ENCODE data around the gene REXO1.

REXO1 gene

DNA sequence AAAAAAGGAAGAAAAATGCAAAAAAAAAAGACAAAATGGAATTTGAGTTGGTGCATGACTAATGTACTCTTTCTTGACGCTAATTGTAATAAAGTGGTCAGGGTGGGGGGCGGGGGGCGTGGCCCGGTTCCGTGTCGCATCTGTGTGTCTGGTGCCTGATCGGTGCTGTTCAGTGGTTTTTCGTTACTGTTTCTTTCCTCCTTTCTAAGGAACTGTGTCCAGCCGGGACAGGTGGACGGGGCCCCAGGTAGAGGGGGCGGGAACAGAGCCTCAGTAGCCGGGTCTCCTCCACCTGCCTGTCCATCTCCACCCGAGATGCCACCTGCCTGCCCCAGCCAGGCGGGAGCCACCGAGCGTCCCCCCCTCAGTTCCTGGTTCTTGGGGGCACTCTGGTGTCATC, 68.7 kb downstream of the REXO1 start:
- H3K9ac ChIP-seq (ENCODE audit: low read length), result no peak overlapping the region
- no peak overlapping the region for H3K23ac ChIP-seq (ENCODE audit: low read length in 2 of 2)
- no peak overlapping the region for H3K14ac ChIP-seq (ENCODE audit: low read length in 2 of 2)
- H2AFZ ChIP-seq (ENCODE audit: low read depth, low read length), result no peak overlapping the region
- H4K8ac ChIP-seq (ENCODE audit: low read length), result no peak overlapping the region
- peaks cover 79 to 84% of the 10 kb centered on the region in 2 experiments for H3K27me3 ChIP-seq (ENCODE audit: control insufficient read depth in 1 of 2, insufficient read depth in 1 of 2, low read length in 2 of 2)
- no peak overlapping the region for H3K27ac ChIP-seq (ENCODE audit: low read length, poor library complexity, severe bottlenecking)
- WGBS, result 28% methylated on average over 16 of the region's 16 CpGs
- no peak overlapping the region for H2BK12ac ChIP-seq (ENCODE audit: low read length in 2 of 2)
- H2AK5ac ChIP-seq (ENCODE audit: low read length, severe bottlenecking), result no peak overlapping the region
- no peaks in the 10 kb centered on the region for H3K79me1 ChIP-seq (replicated peaks; ENCODE audit: low read length, poor library complexity, severe bottlenecking)
- H2BK15ac ChIP-seq (ENCODE audit: low read depth, poor library complexity, severe bottlenecking), result no peak overlapping the region
- no peak overlapping the region for H2BK120ac ChIP-seq (ENCODE audit: low read depth, low read length)
- H3K36me3 ChIP-seq (ENCODE audit: control insufficient read depth in 1 of 2, insufficient read depth in 2 of 2, low read depth in 1 of 2, low read length in 2 of 2), result no peaks in the 10 kb centered on the region
- no peak overlapping the region for H3K4me3 ChIP-seq (ENCODE audit: insufficient read depth in 1 of 2, low read depth in 1 of 2, low read length in 2 of 2)
- no peak overlapping the region for H3K4me2 ChIP-seq (ENCODE audit: low read length, poor library complexity, severe bottlenecking)
- H3K4me1 ChIP-seq (ENCODE audit: control insufficient read depth, insufficient read depth, low read depth, low read length), result peaks cover 6% of the 10 kb centered on the region
- H4K91ac ChIP-seq (ENCODE audit: low read length), result no peak overlapping the region
- no peak overlapping the region for H3K4ac ChIP-seq (ENCODE audit: low read depth in 1 of 2, low read length in 2 of 2)
- no peak for DNase-seq
- no peak overlapping the region for H2BK5ac ChIP-seq (ENCODE audit: low read depth, low read length, poor library complexity, severe bottlenecking)
- peaks cover 11% of the 10 kb centered on the region for H3K9me3 ChIP-seq (ENCODE audit: control insufficient read depth, low read length)
- no peak overlapping the region for H3K18ac ChIP-seq (ENCODE audit: low read depth in 1 of 2, low read length in 2 of 2)

DNA sequence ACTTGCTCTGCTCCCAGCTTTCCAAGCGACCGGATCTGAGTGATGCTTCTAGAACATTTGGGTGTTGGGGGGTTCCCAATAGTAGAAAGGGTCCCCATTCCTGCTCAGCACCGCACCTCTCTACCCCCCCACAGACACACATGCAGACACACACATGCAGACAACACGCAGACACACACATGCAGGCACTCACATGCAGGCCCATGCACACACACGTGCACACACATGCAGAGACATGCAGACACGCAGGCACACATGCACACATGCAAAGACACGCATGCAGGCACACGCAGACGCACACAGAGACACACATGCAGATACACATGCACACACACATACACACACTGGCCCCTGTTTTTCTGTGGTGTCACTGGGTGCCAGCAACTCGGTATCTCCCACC, 71.1 kb downstream of the REXO1 start:
- H3K9me3 ChIP-seq (ENCODE audit: control insufficient read depth, low read length), result peaks cover 12% of the 10 kb centered on the region
- H3K27me3 ChIP-seq (ENCODE audit: control insufficient read depth in 1 of 2, insufficient read depth in 1 of 2, low read length in 2 of 2), result peaks cover 75 to 78% of the 10 kb centered on the region in 2 experiments
- WGBS, result 61% methylated on average over 9 of the region's 10 CpGs
- H3K36me3 ChIP-seq (ENCODE audit: control insufficient read depth in 1 of 2, insufficient read depth in 2 of 2, low read depth in 1 of 2, low read length in 2 of 2), result no peaks in the 10 kb centered on the region
- no peak overlapping the region for H2BK5ac ChIP-seq (ENCODE audit: low read depth, low read length, poor library complexity, severe bottlenecking)
- no peak overlapping the region for H3K27ac ChIP-seq (ENCODE audit: low read length, poor library complexity, severe bottlenecking)
- no peak overlapping the region for H3K4me2 ChIP-seq (ENCODE audit: low read length, poor library complexity, severe bottlenecking)
- no peak overlapping the region for H2AFZ ChIP-seq (ENCODE audit: low read depth, low read length)
- H3K4ac ChIP-seq (ENCODE audit: low read depth in 1 of 2, low read length in 2 of 2), result no peak overlapping the region
- H3K23ac ChIP-seq (ENCODE audit: low read length in 2 of 2), result no peak overlapping the region
- no peak overlapping the region for H2AK5ac ChIP-seq (ENCODE audit: low read length, severe bottlenecking)
- H3K4me1 ChIP-seq (ENCODE audit: control insufficient read depth, insufficient read depth, low read depth, low read length), result peaks cover 6% of the 10 kb centered on the region
- no peak overlapping the region for H3K4me3 ChIP-seq (ENCODE audit: insufficient read depth in 1 of 2, low read depth in 1 of 2, low read length in 2 of 2)
- no peak overlapping the region for H3K14ac ChIP-seq (ENCODE audit: low read length in 2 of 2)
- DNase-seq, result no peak
- H3K9ac ChIP-seq (ENCODE audit: low read length), result no peak overlapping the region
- H2BK120ac ChIP-seq (ENCODE audit: low read depth, low read length), result no peak overlapping the region
- H2BK15ac ChIP-seq (ENCODE audit: low read depth, poor library complexity, severe bottlenecking), result no peak overlapping the region
- H4K91ac ChIP-seq (ENCODE audit: low read length), result no peak overlapping the region
- no peak overlapping the region for H3K18ac ChIP-seq (ENCODE audit: low read depth in 1 of 2, low read length in 2 of 2)
- H2BK12ac ChIP-seq (ENCODE audit: low read length in 2 of 2), result no peak overlapping the region
- no peak overlapping the region for H4K8ac ChIP-seq (ENCODE audit: low read length)
- H3K79me1 ChIP-seq (replicated peaks; ENCODE audit: low read length, poor library complexity, severe bottlenecking), result no peaks in the 10 kb centered on the region

DNA sequence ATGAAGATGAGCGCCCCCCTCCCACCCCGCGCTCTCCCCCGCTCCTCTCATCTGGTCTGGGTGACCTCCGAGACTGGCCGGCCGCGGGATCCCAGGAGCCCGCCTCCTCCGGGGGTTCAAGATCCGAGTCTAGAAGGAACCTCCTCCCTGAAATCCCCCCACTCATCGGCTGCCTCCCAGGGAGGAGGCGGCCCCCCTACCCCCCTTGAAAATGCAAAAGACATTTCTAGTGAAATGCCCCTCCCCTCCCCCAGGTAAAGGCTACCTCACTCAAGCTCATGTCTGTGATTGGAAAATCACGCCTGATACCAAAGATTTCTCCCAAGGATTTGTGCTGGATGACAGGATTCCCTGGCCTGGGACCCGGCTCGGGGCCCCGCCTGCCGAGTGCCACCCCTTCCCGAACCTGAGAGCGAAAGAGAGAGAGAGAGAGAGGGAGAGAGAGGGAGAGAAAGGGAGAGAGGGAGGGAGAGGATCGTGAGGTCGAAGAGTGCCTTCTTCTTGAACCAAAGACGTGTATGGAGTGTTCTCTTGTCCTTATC, 71.6 kb downstream of the REXO1 start:
- Histone ChIP-seq H3K4me3 (ENCODE audit: insufficient read depth in 1 of 2, low read depth in 1 of 2, low read length in 2 of 2) (no peak overlapping the region), H4K8ac (ENCODE audit: low read length) (no peak overlapping the region), H2BK5ac (ENCODE audit: low read depth, low read length, poor library complexity, severe bottlenecking) (no peak overlapping the region), H3K18ac (ENCODE audit: low read depth in 1 of 2, low read length in 2 of 2) (no peak overlapping the region), H3K4me2 (ENCODE audit: low read length, poor library complexity, severe bottlenecking) (no peak overlapping the region), H3K14ac (ENCODE audit: low read length in 2 of 2) (no peak overlapping the region), H3K27ac (ENCODE audit: low read length, poor library complexity, severe bottlenecking) (no peak overlapping the region), H3K36me3 (ENCODE audit: control insufficient read depth in 1 of 2, insufficient read depth in 2 of 2, low read depth in 1 of 2, low read length in 2 of 2) (no peaks in the 10 kb centered on the region), H3K23ac (ENCODE audit: low read length in 2 of 2) (no peak overlapping the region), H3K9me3 (ENCODE audit: control insufficient read depth, low read length) (peaks cover 7% of the 10 kb centered on the region), H3K4ac (ENCODE audit: low read depth in 1 of 2, low read length in 2 of 2) (no peak overlapping the region), H4K91ac (ENCODE audit: low read length) (no peak overlapping the region), H2BK120ac (ENCODE audit: low read depth, low read length) (no peak overlapping the region), H3K79me1 (replicated peaks; ENCODE audit: low read length, poor library complexity, severe bottlenecking) (no peaks in the 10 kb centered on the region), H2BK15ac (ENCODE audit: low read depth, poor library complexity, severe bottlenecking) (no peak overlapping the region), H3K27me3 (ENCODE audit: control insufficient read depth in 1 of 2, insufficient read depth in 1 of 2, low read length in 2 of 2) (peaks cover 72 to 73% of the 10 kb centered on the region in 2 experiments), H3K9ac (ENCODE audit: low read length) (no peak overlapping the region), H2BK12ac (ENCODE audit: low read length in 2 of 2) (no peak overlapping the region), H2AK5ac (ENCODE audit: low read length, severe bottlenecking) (no peak overlapping the region), H2AFZ (ENCODE audit: low read depth, low read length) (no peak overlapping the region), H3K4me1 (ENCODE audit: control insufficient read depth, insufficient read depth, low read depth, low read length) (peaks cover 6% of the 10 kb centered on the region)
- no peak for DNase-seq
- WGBS, result 4% methylated on average over 21 of the region's 23 CpGs

DNA sequence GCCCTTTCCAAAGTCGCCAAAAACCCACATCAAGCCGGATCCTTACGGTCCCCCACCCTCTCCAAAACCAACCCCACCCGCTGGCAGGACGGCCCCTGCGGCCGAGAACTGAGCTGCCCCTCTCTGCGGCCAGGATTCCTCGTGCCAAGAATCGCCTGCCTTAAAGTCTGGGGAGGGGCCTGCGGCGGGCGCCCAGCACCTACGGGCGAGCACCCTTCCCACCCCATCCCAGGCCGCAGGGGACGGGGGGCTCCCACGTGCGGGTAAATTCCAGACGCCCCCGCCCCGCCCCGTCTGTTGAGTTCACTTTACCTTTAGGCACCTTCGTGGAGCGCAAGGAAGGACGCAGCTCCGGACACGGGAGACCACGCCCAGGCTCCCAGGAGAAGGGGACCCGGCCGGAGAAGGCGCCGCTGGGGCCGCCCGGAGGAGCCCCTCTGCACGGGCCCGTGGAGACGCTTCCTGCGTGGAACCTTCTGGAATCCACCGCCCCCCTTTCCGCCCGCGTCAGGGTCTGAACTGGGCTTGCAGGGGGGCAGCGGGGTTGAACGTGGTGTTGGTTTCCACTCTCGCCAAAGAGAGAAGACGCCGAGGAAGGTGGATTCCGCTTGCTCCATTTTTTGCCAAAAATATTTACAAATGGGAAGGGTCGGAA, 72.2 kb downstream of the REXO1 start:
- no peaks in the 10 kb centered on the region for H3K79me1 ChIP-seq (replicated peaks; ENCODE audit: low read length, poor library complexity, severe bottlenecking)
- no peak overlapping the region for H3K18ac ChIP-seq (ENCODE audit: low read depth in 1 of 2, low read length in 2 of 2)
- no peak overlapping the region for H2BK120ac ChIP-seq (ENCODE audit: low read depth, low read length)
- 5% methylated on average over 44 of the region's 50 CpGs for WGBS
- no peak overlapping the region for H4K8ac ChIP-seq (ENCODE audit: low read length)
- no peak overlapping the region for H2AK5ac ChIP-seq (ENCODE audit: low read length, severe bottlenecking)
- H2BK5ac ChIP-seq (ENCODE audit: low read depth, low read length, poor library complexity, severe bottlenecking), result no peak overlapping the region
- H3K9ac ChIP-seq (ENCODE audit: low read length), result no peak overlapping the region
- H3K23ac ChIP-seq (ENCODE audit: low read length in 2 of 2), result no peak overlapping the region
- H3K4me1 ChIP-seq (ENCODE audit: control insufficient read depth, insufficient read depth, low read depth, low read length), result peaks cover 6% of the 10 kb centered on the region
- DNase-seq, result no peak
- no peak overlapping the region for H2AFZ ChIP-seq (ENCODE audit: low read depth, low read length)
- H3K4me3 ChIP-seq (ENCODE audit: insufficient read depth in 1 of 2, low read depth in 1 of 2, low read length in 2 of 2), result no peak overlapping the region
- no peak overlapping the region for H3K27ac ChIP-seq (ENCODE audit: low read length, poor library complexity, severe bottlenecking)
- H3K4me2 ChIP-seq (ENCODE audit: low read length, poor library complexity, severe bottlenecking), result no peak overlapping the region
- H3K14ac ChIP-seq (ENCODE audit: low read length in 2 of 2), result no peak overlapping the region
- peaks cover 72% of the 10 kb centered on the region in 2 experiments for H3K27me3 ChIP-seq (ENCODE audit: control insufficient read depth in 1 of 2, insufficient read depth in 1 of 2, low read length in 2 of 2)
- no peak overlapping the region for H2BK12ac ChIP-seq (ENCODE audit: low read length in 2 of 2)
- no peak overlapping the region for H4K91ac ChIP-seq (ENCODE audit: low read length)
- no peaks in the 10 kb centered on the region for H3K36me3 ChIP-seq (ENCODE audit: control insufficient read depth in 1 of 2, insufficient read depth in 2 of 2, low read depth in 1 of 2, low read length in 2 of 2)
- peaks cover 11% of the 10 kb centered on the region for H3K9me3 ChIP-seq (ENCODE audit: control insufficient read depth, low read length)
- H3K4ac ChIP-seq (ENCODE audit: low read depth in 1 of 2, low read length in 2 of 2), result no peak overlapping the region
- no peak overlapping the region for H2BK15ac ChIP-seq (ENCODE audit: low read depth, poor library complexity, severe bottlenecking)

Measured in mesenchymal stem cell (in vitro differentiated cells and primary cell).